HG03342 (cell line): ENCODE data around the gene NOM1.
A peak's percentile ranks its signal among the peaks of the same experiment; 100 is the strongest.

ENCODE experiments used
- ATAC-seq: cut with Tn5 transposase; IDR thresholded peaks from one replicate; pipeline ENCODE4 v1.9.1; 2021; ENCODE audit warnings: mild to moderate bottlenecking, moderate library complexity; ENCODE audit not compliant: unreplicated experiment

Gene NOM1

DNA sequence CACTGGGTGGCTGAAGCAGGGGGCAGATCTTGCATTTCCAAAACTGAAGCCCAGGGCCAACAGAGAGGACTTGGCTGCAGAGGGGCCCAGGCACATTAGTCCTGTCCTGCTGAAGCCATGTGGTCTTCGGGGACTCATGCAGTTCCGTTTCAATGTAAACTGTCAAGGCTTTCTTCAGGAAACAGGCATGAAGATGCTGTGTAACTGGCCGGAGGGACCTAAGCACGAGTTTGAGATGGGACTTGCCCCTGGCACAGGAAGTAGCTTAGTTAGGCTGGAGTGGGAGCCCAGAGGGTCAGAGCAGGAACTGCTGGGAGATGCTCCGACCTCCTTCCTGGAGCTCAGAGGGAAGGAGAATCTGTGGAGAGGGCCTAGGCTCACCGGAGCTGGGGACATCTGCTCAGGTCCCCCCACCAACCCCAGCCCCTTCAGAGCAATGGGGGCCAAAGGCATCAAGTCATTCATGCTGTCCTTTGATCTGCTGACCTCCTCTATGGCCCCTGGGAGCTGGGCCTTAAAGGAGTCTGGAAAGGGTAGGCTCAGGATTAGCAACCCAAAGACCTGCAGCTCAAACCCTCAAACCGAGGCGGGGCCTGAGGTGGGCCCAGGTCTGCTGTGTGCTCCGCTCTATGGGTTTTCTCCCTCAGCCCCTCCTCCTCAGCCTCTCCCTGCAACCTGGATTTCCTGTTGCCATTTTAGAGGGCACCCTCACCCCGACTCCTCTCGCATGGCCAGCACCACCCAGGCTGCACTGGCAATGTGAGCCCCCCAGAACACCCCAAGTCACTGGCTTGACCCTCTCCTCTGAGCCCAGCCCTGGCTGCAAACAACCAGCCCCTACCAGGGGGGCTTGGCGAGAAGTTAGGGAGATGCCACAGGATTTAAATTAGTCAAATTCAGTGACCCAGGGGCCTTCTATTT, 65.4 kb downstream of the NOM1 start:
- ATAC-seq: no peak

DNA sequence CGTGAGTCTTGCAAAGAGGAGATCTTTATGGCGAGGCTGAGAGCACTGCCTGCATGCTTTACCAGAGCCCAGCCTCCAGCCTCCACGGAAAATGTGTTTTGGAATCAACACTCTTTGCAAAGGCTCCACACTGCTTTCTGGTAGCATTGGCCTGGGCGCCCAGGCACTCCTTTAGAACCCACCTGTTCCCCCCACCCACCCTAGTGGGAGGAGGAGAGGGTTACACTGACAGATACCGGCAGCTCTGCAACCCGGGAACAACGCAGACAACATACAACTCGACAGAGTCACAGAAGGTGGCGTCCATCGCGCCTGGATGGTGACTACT, 66.5 kb downstream of the NOM1 start:
- ATAC-seq: peak; percentile 8

DNA sequence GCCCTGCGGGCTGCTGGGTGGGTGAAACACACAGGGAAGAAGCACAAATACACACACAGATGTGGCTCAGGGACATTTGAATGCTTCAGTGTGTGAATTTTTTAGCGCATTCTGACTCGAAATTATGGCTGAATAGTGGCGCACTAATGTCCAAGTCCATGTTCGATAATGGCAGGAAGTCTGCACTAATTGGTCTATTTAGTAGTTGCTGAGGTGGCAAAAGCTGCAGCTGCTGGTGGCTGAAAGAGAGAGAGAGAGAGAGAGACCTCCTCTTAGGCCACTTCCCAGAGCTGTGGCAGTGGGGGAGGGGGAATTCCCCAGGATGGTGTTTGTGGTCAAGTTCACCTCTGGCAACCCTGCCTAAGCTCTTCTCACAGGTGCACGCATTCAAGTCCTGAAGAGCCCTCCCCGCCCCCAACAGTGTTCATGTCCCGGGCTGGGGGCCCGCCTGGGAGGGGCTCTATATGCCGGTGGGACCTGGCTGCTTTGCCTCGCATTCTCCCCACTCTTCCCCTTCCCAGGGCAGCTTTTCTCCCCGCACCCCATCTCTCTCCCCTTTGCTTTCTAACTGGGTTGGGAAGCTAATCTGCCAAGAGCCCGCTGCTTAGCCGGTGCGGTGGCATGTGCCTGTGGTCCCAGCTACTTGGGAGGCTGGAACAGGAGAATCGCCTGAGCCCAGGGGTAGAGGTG, 67.0 kb downstream of the NOM1 start:
- peak; percentile 54 for ATAC-seq

DNA sequence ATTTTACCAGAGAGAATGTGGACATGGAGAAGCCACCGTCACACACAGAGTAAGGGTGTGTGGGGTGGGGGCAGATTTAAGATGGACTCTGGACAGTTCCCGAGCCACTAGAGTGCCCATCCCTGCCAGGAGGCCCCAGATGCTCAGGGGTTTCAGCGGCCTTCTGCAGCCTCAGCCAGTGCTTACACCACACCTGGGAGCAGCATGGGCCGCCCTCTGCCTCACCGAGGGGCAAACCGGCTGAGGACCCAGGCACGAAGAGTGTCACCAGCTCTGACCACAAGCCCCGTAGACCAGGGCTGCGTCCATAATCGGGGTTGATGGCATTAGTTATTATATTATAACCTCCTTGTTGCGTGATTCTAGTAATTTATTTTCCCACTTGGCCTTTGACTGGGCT, 67.6 kb downstream of the NOM1 start:
- no peak for ATAC-seq

GRCh38 chr7:157017603-157018327, 68.3 kb downstream of the NOM1 start:
- no peak for ATAC-seq

GRCh38 chr7:157018328-157018996, 69.0 kb downstream of the NOM1 start:
- ATAC-seq: no peak

DNA sequence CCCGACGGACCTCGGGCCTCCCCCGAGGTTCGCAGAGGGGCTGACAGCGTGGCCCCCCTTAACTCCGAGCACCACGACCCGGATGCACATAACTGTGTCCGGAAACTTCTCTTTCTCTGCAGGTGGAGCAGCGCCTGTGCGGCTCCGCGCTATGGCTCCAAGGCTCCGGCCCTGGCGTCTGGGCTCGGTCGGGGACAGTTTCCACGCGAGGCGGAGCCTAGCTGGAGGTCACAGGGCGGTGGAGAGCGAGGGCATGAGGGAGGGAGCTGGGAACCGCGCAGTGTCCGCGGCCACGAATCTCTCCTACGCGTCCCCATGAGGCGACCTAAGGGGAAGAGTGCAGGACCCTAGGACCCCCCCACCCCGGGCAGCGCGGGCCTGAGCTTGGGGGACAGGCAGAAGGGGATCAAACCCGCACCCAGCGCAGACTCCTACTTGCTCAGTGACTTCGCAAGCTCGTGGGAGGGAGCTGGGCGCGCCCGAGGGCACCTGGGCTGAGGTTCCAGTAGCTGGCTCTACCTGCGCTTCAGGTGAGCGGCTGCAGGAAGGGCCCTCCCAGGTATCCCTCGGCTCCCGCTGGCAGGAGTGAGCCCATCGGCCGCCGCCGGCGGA, 69.6 kb downstream of the NOM1 start:
- no peak for ATAC-seq

DNA sequence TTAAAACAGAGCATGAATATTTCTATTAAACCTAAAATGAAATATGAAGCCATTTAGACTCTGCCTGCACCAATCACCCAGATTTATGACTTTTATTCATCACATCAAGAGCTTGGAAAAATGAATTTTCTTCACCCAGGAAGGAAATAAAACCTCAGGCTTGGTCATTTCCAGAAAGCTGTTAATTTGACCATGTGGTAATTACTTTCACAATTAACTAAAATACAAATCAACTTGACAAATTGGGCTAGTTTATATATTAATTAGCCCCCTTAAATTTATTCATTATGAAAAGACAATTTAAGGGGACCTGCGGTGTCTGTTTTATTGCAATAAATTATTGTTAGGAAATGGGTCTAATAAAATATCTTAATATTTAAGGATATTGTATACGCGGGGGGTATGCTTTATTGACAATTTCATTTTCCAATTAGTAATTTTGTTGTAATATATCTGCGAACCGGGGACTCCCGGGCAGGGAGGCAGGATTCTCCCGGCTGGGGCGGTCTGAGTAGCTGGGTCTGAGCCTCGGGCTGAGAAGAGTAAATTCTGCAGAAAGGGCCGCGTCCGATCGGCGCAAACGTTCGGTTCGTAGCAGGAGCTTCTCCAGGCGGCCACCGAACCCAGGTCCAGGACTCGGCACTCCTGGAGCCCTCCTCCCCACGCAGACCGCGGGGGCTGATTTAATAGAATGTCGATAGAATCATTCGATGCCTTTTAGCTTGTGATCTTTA, 70.4 kb downstream of the NOM1 start:
- no peak for ATAC-seq

GRCh38 chr7:157020514-157021070, 71.1 kb downstream of the NOM1 start:
- no peak for ATAC-seq

GRCh38 chr7:157021071-157021870, 71.8 kb downstream of the NOM1 start:
- no peak for ATAC-seq

DNA sequence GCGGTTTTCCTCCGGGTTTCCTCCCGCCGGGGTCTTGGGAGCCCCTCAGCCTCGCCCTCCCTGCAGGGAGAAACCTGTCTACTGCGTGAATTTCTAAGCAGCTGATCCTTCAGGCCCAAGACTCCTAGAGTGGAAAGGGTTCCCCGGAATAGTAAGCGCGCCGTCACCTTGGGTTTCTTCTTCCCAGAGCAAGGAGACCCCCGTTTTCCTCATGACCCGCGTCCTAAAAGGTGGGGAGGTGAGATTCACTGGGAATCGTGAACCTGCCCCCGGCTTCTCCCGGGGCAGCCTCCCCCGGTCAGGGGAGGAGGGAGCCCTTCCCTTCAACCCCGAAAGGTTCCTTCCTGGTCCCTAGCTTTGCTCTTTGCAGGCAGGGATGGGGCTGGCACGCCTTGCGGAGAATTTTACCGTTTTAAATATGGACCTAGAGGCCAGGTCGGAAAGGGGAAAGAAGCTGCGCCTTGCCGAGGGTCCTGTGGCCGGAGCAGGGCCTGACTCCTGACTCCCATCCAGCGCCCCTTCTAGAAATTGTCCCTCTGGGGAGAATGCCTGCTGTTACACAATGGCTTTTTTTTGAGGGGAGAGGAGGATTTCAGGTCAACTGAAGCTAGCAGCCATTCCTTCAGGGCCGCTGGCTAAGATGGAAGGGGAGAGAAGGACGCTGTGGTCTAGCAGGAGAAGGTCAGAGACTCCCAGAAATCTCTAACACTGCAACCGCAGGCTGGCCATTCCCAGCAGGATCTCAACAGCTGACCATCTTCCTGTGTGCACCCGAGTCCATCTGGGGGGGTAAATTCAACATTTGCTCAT, 72.6 kb downstream of the NOM1 start:
- ATAC-seq: no peak
